Mucosa of gallbladder (tissue), 1 donor: ENCODE measurements around the gene LYPD4. TPM values are rescaled to one million over a fixed set of nuclear protein-coding genes. Genes with fewer than 3 reads are reported as not detected.

Experiments
- DNase-seq: peaks from one replicate; pipeline ENCODE4 v3.0.0-alpha.2; 2020; ENCODE audit warnings: low spot score
- total RNA-seq: library from RNA; stranded (reverse); gene quantifications from one replicate; pipeline ENCODE4 v1.2.1, GENCODE V29; 2021
- donor health status: DM: no; HTN: no; CAD: no.

The LYPD4 gene
- total RNA-seq, 1 donor from 2014 or later: not detected

GRCh38 chr19:41853344-41853743 lies 8.9 kb upstream of the LYPD4 start:
- DNase-seq: no peak

- no peak for DNase-seq
These were observed 7.0 kb upstream of the LYPD4 start for GRCh38 chr19:41851456-41851855.

- DNase-seq: no peak
These were observed 5.9 kb upstream of the LYPD4 start for GRCh38 chr19:41850381-41850780.

GRCh38 chr19:41849067-41849466 lies 4.6 kb upstream of the LYPD4 start:
- DNase-seq: no peak

GRCh38 chr19:41848666-41849065 lies 4.2 kb upstream of the LYPD4 start:
- no peak for DNase-seq

GRCh38 chr19:41847351-41848105 lies 3.0 kb upstream of the LYPD4 start:
- no peak for DNase-seq

GRCh38 chr19:41845051-41845590 lies 638 bp upstream of the LYPD4 start:
- no peak for DNase-seq

GRCh38 chr19:41845001-41845050 lies 343 bp upstream of the LYPD4 start, which contains the start of gene DMRTC2:
DMRTC2 (plus strand) TSS chr19:41845042; CDS start chr19:41847429, 2,387 bp downstream.
- DNase-seq: no peak

- DNase-seq: no peak
These were observed 1.1 kb downstream of the LYPD4 start for GRCh38 chr19:41843371-41843770.

- no peak for DNase-seq
These were observed 5.3 kb downstream of the LYPD4 start for GRCh38 chr19:41839211-41839610.

- no peak for DNase-seq
These were observed 6.3 kb downstream of the LYPD4 start for GRCh38 chr19:41837981-41838708.

- peak; percentile 27 for DNase-seq
These were observed 23.3 kb downstream of the LYPD4 start for GRCh38 chr19:41821003-41821735.

- no peak for DNase-seq
These were observed 27.7 kb downstream of the LYPD4 start for GRCh38 chr19:41816761-41817160.

GRCh38 chr19:41815301-41815700 lies 29.2 kb downstream of the LYPD4 start:
- no peak for DNase-seq

GRCh38 chr19:41813911-41814310 lies 30.6 kb downstream of the LYPD4 start:
- DNase-seq: no peak

- DNase-seq: no peak
These were observed 32.5 kb downstream of the LYPD4 start for GRCh38 chr19:41811981-41812380.

GRCh38 chr19:41811036-41811435 lies 33.4 kb downstream of the LYPD4 start:
- DNase-seq: no peak

GRCh38 chr19:41810301-41810700 lies 34.2 kb downstream of the LYPD4 start:
- no peak for DNase-seq

- no peak for DNase-seq
These were observed 35.6 kb downstream of the LYPD4 start for GRCh38 chr19:41808663-41809566.

- no peak for DNase-seq
These were observed 37.3 kb downstream of the LYPD4 start for GRCh38 chr19:41807176-41807575.

GRCh38 chr19:41804336-41804735 lies 40.1 kb downstream of the LYPD4 start:
- DNase-seq: no peak

GRCh38 chr19:41802770-41803169 lies 41.7 kb downstream of the LYPD4 start:
- DNase-seq: no peak
